Gastrocnemius medialis (tissue), 4 donors: Measurements from ENCODE around the gene TAX1BP1.

Source experiments
- CTCF ChIP-seq, 5 experiments: fragments of 450-650 bp in 3 of 5; fragments of 200-600 bp in 2 of 5; sonication (generic) in 2 of 5; IDR thresholded peaks in 4 of 5; conservative IDR thresholded peaks in 1 of 5; 1 replicate in 4 of 5; 2 replicates in 1 of 5; pipeline ENCODE4 v1.5.1; 2016 to 2019; ENCODE audit warnings: antibody characterized with exemption in 5 of 5, mild to moderate bottlenecking in 3 of 5, moderate library complexity in 3 of 5
- POLR2A ChIP-seq, 2 donors: fragments of 450-650 bp; IDR thresholded peaks; one replicate each; pipeline ENCODE4 v1.6.1; 2017; ENCODE audit warnings: antibody characterized with exemption in 2 of 2, mild to moderate bottlenecking in 2 of 2, moderate library complexity in 2 of 2

DNA sequence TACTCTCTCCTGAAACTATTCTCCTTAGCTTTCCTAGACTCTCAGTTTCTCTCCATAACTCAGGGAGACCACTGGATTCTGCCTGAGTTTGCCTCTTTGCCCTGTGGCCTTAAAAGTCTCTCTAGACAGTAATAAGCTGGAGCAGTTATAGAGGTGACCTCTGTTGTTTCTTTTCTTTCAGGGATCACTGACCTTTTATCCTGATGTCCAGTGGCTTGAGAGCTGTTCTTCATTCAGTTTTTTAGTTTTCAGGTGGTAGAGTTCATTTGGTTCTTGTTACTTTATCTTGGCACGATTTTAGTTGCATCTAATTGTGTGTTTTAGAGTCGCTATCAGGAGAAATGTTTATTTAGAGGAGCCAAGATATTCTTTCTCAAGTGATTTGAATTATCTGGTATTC lies 37.7 kb downstream of the TAX1BP1 start:
- TF ChIP-seq CTCF (IDR thresholded peaks at IDR 0.05 in 4 of 5, conservative IDR thresholded peaks at IDR 0.05 in 1 of 5), result no peak
- no peak for TF ChIP-seq POLR2A (IDR thresholded peaks at IDR 0.05)
